Activated T-helper 1 cell treated with Interleukin-2 at 50 U/mL for 16 hours (primary cell): ENCODE data around the gene PFDN1.

ENCODE experiments used
- DNase-seq: peaks from one replicate; pipeline ENCODE4 v3.0.0-alpha.2; 2020; ENCODE audit warnings: low read depth

Gene PFDN1

DNA sequence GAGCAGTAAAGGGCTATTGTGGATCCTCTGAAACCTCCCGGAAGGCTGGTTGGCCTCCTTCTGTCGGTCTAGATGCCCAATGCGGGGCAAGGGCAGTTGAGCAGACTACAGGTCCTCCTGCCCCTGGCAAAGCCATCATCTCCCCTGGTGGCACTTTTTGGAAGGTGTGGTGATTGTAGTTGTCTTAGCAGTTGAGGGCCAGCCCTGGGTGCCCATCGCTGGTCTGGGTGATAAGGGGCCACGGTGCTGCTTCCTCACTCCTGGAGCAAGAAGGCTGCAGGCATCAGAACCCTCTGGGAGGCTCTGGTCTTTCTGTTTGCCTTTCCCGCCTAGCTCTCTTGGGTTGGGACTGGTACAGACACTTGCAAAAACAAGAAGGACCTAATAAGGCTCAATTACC lies 64.1 kb downstream of the PFDN1 start:
- DNase-seq = no peak

DNA sequence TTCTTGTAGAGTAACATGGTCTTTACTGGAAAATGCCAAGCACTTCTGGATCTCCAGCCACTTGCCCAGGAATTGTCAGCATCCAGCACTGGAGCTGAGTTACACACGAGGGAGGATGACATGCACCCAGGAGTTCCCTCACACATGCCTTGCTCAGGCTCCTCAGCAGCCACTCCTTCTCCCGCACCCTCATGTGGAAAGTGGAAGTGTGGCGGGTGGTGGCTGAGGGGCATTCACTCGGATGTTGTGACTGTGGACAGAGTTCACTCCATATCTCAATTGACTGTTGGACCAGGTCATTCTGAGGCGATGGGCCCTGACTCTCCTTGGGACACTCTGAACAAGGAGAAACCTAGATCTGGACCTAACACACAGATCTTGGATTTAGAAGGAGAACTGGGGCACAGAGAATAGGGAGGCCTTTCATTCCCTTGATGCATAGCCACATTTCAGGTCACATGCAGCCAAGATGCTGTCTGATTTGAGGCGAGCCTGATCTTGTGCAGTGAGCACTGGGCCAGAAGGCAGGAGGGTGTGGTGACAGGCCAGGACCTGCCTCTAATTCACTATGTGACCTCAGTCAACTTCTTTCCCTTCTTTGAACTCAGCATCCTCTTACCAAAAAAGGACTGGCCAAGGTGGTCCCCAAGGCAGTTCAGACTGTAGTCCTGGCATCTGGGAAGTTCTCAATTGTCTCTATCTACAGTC lies 65.9 kb downstream of the PFDN1 start:
- no peak for DNase-seq

DNA sequence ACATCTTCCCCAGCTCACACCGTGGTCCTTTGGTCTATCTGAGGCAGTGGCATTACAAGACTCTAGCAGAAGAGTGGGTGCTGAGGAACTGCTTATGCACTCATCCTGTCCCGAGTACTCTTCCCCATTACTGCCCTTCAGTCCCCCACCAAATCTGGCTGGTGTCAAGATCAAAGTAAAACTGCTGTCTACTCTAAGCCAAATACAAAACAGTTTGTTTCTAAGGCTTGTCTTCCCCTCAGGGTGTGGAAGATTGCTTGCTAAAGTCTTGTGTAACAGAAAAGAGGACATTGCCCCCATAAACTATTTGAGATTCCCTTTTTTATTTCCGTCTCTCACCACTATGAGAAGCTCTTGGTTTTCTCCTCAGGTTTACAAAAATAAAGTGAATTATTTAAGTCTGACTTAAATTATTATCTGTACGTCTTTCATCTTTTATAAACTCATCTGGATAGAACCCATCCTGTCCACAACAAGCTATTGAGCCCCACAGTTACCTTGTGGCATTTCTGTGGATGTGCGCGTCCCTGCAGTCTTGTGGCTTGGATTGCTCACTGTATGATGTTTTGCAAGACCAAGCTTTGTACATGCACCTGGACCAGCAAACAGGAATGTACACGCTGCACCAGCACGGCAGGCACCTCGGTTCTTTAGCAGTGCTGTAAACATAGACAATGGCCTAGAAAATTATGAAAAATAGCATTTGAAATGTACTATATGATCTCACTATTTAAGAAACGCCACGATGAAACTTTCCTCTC lies 66.9 kb downstream of the PFDN1 start:
- DNase-seq = no peak

- DNase-seq = no peak
Measured at GRCh38 chr5:140234377-140234989, 68.4 kb downstream of the PFDN1 start.

- DNase-seq = no peak
Measured at GRCh38 chr5:140232731-140233130, 70.2 kb downstream of the PFDN1 start.

GRCh38 chr5:140230373-140230772 lies 72.5 kb downstream of the PFDN1 start:
- no peak for DNase-seq

DNA sequence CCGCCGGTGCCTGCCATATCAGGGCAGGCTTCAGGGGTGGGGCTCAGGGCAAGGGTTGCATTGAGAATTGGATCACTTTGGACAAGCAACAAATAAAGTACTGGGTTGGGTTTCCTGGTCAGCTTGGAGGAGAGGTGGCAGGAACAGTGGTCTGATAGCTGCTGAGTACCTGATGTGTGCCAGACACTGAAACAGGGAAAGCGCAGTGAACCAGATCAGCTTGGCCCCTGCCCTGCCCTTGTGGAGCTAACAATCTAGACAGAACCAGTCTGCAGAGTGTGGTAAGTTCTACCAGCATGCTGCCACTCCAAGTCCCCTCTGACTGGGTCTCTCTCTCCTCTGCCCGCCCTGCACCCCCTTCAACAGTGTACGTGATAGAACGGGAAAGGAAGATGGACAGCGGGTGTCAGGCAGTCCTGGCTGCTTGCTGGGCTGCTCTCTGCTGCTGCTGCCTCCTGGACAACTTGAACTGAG lies 74.5 kb downstream of the PFDN1 start:
- DNase-seq = no peak

DNA sequence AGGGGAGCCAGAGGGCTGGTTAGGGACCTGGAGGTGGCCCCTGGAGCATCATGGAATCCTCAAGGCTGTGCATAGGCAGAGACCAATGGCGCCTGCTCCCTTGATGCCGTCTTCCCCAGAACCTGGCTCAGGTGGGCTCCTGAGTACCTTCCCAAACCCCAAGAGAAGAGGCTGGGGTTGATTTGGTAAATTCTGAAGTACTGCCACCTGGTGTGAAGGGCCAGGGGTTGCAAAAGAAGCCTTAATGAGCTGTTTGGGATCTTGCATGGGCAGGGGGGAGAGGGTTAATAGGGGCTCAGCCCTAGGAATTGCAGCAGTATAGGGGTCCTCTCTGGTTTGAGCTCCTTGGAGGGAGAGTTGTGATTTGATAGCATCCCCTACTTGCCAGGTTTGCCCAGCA lies 75.9 kb downstream of the PFDN1 start:
- DNase-seq = no peak

- no peak for DNase-seq
Measured at GRCh38 chr5:140225396-140225795, 77.5 kb downstream of the PFDN1 start.

GRCh38 chr5:140224658-140225057 lies 78.2 kb downstream of the PFDN1 start:
- DNase-seq = no peak

GRCh38 chr5:140223567-140223966 lies 79.3 kb downstream of the PFDN1 start:
- DNase-seq = no peak

- DNase-seq = no peak
Measured at GRCh38 chr5:140222416-140222815, 80.5 kb downstream of the PFDN1 start.

- DNase-seq = no peak
Measured at GRCh38 chr5:140221697-140222223, 81.1 kb downstream of the PFDN1 start.

- DNase-seq = no peak
Measured at GRCh38 chr5:140220698-140221064, 82.2 kb downstream of the PFDN1 start.

GRCh38 chr5:140220032-140220697 lies 82.7 kb downstream of the PFDN1 start:
- DNase-seq = no peak

GRCh38 chr5:140219068-140219991 lies 83.6 kb downstream of the PFDN1 start:
- DNase-seq = no peak

DNA sequence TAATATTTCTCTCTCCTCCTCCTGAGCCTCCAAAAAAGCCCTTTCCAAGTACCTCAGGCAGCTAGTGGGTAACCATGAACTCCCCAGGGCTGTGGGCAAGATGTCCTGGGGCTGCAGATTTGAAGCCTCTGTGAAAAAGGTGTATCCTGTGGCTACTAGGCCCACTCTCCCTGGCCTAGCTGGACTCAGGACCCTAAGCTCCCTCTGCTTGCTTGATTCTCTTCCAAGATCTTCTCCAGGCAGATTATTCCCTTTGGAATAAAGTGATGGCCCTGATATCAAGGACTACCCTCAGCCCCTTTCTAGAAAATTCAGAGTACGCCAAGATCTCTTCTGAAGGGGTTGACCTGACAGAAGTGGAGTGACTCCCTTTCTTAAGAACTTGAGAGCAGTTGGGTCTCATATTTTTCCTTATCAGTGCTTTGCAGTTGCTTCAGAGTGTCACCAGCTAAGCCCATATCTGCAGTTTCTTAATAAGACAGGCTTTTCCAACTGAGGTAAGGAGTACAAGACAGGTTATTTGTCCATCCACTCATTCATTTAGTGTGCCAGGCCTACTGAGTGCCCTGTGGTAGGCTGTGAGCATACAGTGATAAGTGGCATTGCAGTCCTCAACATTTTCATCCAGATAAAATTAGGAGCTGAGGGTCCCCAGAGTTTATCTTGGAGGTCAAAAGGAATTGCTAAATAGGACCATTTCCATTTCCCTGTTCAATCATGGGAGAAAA lies 85.4 kb downstream of the PFDN1 start:
- DNase-seq = no peak

GRCh38 chr5:140216478-140217074 lies 86.3 kb downstream of the PFDN1 start:
- DNase-seq = no peak

DNA sequence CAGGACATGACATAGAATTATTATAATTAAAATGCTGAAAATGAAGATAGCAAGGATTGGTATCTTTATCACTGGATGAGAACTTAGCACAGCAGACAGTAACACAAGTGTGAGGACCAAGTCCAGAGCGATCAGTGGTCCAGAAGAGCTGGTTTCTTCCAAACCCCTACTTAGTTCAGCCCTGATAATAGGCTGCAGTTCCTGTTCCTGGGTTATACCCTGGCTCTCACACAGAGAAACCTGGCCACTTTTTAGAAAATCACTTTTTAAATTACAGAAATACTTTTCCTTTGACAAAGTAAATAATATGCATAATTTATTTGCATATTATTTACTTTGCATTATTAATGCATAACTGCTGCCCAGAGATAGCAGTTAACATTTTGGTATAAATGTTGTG lies 87.6 kb downstream of the PFDN1 start:
- no peak for DNase-seq

- no peak for DNase-seq
Measured at GRCh38 chr5:140214831-140215230, 88.1 kb downstream of the PFDN1 start.
